Femur (tissue), 1 donor: ENCODE measurements around the gene EDIL3.
"Not testable (repeated sequence)": the region's sequence is repeated elsewhere in the genome, so short reads cannot be mapped to it uniquely, and the experiment has no call there.

ENCODE experiments used
- DNase-seq: peaks from one replicate; pipeline ENCODE4 v3.0.0-alpha.2; 2017

The EDIL3 gene

DNA sequence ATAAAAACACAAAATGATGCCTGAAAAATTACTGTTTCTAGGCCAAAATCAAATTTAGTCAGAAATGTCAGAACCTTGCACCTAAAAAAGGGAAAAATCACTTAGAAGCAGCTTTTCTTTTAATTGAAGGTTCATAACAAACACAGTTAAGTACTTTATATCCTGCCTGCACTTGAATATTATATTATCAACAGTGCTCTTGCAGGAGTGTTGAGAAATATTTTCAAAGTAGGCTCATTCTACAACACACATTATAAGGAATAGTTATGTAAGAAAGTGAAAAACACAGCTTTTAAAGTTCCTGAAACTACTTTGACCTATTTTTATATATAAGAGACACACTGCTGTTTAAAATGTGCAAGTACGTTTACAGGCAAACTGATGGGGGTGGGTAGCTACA, 8.3 kb downstream of the EDIL3 start:
- no peak for DNase-seq

- no peak for DNase-seq
Measured at GRCh38 chr5:84374568-84374967, 10.1 kb downstream of the EDIL3 start.

GRCh38 chr5:84373506-84373905, 11.2 kb downstream of the EDIL3 start:
- DNase-seq = no peak

DNA sequence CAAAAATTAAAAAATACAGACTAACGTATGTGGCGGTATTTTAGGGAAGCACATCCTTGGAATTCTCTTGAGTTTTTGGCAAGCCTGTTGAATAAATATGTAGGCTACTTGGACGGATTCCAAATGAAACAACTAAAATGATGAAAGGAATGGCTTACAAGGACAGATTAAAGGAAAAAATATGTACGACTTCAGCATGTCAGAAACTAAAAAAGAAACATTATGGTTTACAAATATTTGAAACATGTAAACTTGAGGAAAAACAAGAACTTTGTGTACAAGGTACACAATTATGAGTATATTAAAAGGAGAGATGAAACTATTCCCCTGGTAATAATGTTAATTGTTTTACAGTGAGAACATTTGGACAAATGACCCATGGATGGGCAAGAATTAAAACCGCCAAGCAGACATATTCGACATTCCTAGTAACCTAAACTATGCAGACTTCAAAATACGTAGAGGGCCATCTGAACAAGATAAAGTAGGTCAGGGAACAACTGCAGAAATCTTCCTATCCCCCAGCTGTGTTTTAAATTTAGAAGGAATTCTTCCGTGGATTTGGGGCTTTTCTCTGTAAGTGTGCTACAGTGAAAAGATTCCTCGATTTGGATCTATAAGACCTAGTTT, 12.5 kb downstream of the EDIL3 start:
- DNase-seq = no peak

- DNase-seq = no peak
Measured at GRCh38 chr5:84370176-84370575, 14.5 kb downstream of the EDIL3 start.

DNA sequence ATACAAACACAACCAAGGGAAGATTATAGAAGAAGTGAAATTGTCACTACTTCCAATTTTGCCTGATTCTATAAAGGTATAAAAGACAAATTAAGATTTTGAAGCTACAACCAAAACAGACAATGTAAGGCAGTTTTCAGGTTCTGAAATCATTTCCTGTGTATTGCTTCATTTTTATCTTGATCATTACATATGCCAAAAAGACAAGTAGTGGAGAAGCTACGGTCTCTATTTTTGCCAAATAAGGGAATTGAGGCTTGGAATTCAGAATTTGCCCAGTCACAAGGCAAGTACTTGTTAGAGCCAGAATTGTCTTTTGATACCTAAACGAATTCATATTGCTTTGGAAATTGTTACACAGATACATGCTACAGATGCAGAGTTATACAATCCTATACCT, 20.6 kb downstream of the EDIL3 start:
- no peak for DNase-seq

GRCh38 chr5:84362061-84362720, 22.5 kb downstream of the EDIL3 start:
- no peak for DNase-seq

DNA sequence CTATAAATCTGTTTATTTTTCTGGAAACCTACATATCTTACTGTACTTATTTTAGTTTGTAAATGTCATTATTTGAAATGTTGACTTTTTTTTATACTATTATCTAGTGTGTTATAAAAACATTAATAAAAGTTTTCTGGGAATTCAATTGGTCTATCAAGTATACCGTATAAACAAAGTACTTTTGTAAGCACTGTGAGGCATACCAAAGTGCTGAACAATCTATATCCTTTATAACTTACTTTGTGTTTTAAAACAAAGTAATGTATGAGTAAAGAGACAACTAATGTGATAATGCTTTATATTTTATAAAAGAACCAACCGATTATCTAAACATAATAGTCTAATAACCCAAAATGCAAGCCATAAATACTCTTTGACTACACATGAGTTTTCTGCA, 23.1 kb downstream of the EDIL3 start:
- DNase-seq = no peak

GRCh38 chr5:84360056-84360455, 24.6 kb downstream of the EDIL3 start:
- DNase-seq = no peak

- DNase-seq = no peak
Measured at GRCh38 chr5:84354101-84354500, 30.6 kb downstream of the EDIL3 start.

DNA sequence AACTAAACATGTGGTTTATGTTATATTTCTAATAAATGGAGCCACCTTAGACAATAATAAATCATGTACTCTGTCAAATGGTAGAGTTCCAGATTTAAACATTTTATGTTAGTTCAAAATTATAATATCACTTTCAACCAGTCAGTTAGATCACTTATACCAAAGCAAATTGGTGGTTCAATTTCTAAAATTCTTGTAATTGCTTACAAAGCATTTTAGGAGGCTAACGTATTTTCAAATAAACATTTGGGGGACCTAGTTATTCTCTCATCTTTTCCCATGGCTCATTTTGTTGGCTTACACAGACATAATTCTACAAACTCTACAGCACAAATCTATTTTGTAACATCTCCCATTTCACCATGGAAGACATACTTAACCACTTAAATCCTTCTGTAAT, 39.9 kb downstream of the EDIL3 start:
- DNase-seq = no peak

- no peak for DNase-seq
Measured at GRCh38 chr5:84343171-84343570, 41.5 kb downstream of the EDIL3 start.

DNA sequence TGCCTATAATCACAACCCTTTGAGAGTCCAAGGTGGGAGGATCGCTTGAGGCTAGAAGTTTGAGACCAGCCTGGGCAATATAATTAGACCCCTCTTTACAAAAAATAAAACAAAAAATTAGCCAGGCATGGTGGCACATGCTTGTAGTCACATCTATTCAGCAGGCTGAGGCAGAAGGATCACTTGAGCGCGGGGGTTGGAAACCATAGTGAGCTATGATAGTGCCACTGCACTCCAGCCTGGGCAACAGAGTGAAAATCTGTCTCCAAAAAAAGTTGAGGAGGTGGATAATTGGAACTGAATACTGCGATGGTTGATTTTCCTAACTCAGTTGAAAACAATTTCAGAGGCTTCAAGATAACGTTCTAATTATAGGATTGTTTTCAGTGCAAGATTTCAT, 52.6 kb downstream of the EDIL3 start:
- no peak for DNase-seq

DNA sequence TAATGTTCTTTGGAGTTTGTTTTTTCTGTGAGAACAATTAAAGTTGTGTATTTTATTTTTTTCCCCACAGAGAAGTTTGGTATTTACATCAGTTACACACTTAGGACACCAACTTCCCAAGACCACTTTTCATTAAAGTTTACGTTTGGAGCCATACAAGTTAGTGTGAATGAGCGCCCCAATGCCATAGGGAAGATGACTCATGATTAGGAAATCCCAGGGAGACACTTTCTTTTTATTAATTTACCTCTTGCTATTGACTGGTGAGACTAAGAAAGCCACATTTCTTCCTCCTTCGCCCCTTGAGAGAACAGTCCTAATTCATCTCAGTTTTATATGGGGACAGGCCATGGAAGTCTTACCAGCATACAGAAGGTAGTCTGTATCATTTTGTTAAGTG, 57.1 kb downstream of the EDIL3 start:
- no peak for DNase-seq

DNA sequence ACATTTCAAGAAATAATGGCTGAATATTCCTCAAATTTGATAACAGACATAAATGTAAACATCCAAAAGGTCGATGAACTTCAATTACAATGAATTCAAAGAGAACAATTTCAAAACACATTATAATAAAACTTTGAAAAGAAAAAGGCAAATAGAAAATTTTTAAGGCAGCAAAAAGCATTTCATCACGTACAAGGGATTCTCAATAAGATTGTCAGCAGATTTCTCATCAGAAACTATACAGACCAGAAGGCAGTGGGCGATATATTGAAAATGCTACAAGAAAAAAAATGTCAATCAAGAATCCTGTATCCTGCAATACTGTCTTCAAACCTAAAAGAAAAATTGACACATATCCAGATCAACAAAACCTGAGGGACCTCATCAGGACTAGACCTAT, 62.0 kb downstream of the EDIL3 start:
- DNase-seq = no peak

DNA sequence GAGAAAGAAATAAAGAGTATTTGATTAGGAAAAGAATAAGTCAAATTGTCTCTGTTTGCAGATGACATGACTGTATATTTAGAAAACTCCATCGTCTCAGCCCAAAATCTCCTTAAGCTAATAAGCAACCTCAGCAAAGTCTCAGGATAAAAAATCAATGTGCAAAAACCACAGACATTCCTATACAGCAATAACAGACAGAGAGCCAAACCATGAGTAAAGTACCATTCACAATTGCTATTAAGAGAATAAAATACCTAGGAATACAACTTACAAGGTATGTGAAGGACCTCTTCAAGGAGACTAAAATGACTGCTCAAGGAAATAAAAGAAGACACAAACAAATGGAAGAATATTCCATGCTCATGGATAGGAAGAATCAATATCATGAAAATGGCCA, 66.9 kb downstream of the EDIL3 start:
- DNase-seq = not testable (repeated sequence)

GRCh38 chr5:84312280-84312679, 72.4 kb downstream of the EDIL3 start:
- not testable (repeated sequence) for DNase-seq

GRCh38 chr5:84309850-84310249, 74.8 kb downstream of the EDIL3 start:
- not testable (repeated sequence) for DNase-seq

DNA sequence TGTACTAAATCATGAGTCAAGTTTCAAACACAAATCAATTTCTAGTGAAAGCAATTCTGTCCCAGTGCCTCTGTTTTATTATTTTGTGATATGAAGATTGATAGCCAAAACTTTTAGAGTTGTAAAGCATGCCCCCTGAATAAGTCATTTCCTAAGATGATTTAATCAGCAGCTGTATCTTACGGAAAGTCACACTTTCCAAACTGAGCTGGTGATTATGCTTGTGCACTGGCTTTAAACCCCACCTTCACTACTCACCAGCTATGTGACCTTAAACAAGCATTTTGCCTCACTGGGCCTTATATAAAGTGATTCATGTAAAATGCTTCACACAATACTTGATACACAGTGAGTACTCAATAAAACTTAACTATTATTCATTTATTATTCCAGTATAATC, 78.1 kb downstream of the EDIL3 start:
- no peak for DNase-seq

- no peak for DNase-seq
Measured at GRCh38 chr5:84304599-84304998, 80.1 kb downstream of the EDIL3 start.

DNA sequence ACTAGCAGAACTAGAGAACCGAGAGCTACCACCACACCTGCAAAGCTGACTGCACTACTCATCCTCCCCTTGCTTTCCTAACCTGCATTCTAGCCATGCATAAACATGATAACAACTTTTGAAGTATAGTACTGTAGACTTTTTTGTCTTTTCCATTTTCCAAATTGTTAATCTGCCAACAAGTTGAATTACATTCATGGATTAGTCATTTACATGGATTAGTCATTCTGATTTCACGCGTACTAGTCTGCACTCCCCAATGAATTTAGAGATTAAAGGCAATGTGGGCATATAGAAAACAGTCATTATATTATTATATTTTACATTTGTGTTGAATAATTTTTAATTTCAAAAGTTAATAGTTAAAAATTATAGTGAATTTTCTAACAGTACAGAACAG, 81.4 kb downstream of the EDIL3 start:
- DNase-seq = no peak

DNA sequence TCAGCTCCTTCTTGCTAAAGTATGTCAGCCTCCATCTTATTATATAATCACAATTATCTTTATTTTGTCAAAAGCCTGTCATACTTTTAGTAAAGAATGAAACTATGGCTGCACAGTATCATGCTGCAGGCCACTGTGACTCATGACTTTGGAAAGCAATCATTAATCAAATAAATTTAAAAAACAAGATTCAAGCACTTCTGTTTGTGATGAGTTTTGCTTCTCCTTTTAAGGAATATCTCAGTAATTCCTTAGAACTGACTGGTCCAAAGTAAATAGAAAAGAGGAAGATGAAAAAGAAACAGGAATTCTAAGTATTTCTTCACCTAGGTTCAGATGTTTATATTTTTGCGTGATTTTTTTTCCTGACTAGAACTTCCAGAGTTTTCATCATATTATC, 83.1 kb downstream of the EDIL3 start:
- no peak for DNase-seq

GRCh38 chr5:84299959-84300358, 84.7 kb downstream of the EDIL3 start:
- no peak for DNase-seq

GRCh38 chr5:84298628-84299027, 86.1 kb downstream of the EDIL3 start:
- DNase-seq = no peak

- DNase-seq = not testable (repeated sequence)
Measured at GRCh38 chr5:84297641-84298040, 87.0 kb downstream of the EDIL3 start.
